K562 (cell line): ENCODE results near the gene ZMYM4.

ENCODE experiments used
- CTCF ChIP-seq, 3 experiments: IDR thresholded peaks in 2 of 3; conservative IDR thresholded peaks in 1 of 3; 2 replicates each; pipeline ENCODE4 v1.5.1; 2011 to 2012; ENCODE audit warnings: low read length in 3 of 3, mild to moderate bottlenecking in 3 of 3, control low read depth in 2 of 3, improper control_type of control experiment in 1 of 3, inconsistent platforms in 1 of 3, low read depth in 1 of 3, mixed read lengths in 1 of 3, moderate library complexity in 1 of 3; ENCODE audit not compliant: insufficient read depth in 2 of 3
- ELK3 ChIP-seq: fragments of 450-650 bp; formaldehyde crosslinking; IDR thresholded peaks from 2 replicates; pipeline ENCODE4 v1.4.0; 2020; ENCODE audit warnings: mild to moderate bottlenecking
- HMGXB4 ChIP-seq: sonication (generic); formaldehyde crosslinking; IDR thresholded peaks from 2 replicates; pipeline ENCODE4 v1.8.1; 2023; ENCODE audit warnings: mild to moderate bottlenecking, missing genetic modification reagents
- JUN ChIP-seq, 2 experiments: sonication (generic) in 1 of 2; formaldehyde crosslinking in 1 of 2; IDR thresholded peaks; 2 replicates each; pipeline versions ENCODE4 v1.6.1 to v1.8.0; 2012 to 2022; ENCODE audit warnings: borderline replicate concordance in 2 of 2, mild to moderate bottlenecking in 2 of 2, improper control_type of control experiment in 1 of 2, low read depth in 1 of 2, low read length in 1 of 2, missing genetic modification reagents in 1 of 2
- MAX ChIP-seq: sonication (generic); formaldehyde crosslinking; IDR thresholded peaks from 2 replicates; pipeline ENCODE4 v1.9.0; 2022; ENCODE audit warnings: mild to moderate bottlenecking, missing genetic modification reagents
- MXI1 ChIP-seq: IDR thresholded peaks from 2 replicates; pipeline ENCODE4 v1.6.1; 2011; ENCODE audit warnings: low read depth, mild to moderate bottlenecking, improper control_type of control experiment, low read length
- POLR2A ChIP-seq: fragments of 450-650 bp; conservative IDR thresholded peaks from 2 replicates; pipeline ENCODE4 v1.6.1; 2016
- POLR2AphosphoS5 ChIP-seq: IDR thresholded peaks from 2 replicates; pipeline ENCODE4 v1.6.1; 2011; ENCODE audit warnings: mild to moderate bottlenecking, low read depth, low read length, moderate library complexity; ENCODE audit not compliant: control insufficient read depth, insufficient read depth
- ZNF274 ChIP-seq: IDR thresholded peaks from 2 replicates; pipeline ENCODE4 v1.6.1; 2011; ENCODE audit warnings: low read depth, mild to moderate bottlenecking, low read length, moderate library complexity, borderline replicate concordance

GRCh38 chr1:35315649-35316048 lies 47.1 kb downstream of the ZMYM4 start:
- TF ChIP-seq HMGXB4 (no peak), POLR2A (no peak), MXI1 (no peak), ZNF274 (no peak), CTCF (IDR thresholded peaks at IDR 0.05 in 2 of 3, conservative IDR thresholded peaks at IDR 0.05 in 1 of 3; ENCODE audit: insufficient read depth in 2 of 3, low read depth in 1 of 3, low read length in 3 of 3) (no peak), JUN (IDR thresholded peaks at IDR 0.05; ENCODE audit: borderline replicate concordance, low read depth, low read length) (no peak), JUN (CRISPR knock-in tag; IDR thresholded peaks at IDR 0.05; ENCODE audit: borderline replicate concordance) (no peak), POLR2AphosphoS5 (no peak), ELK3 (CRISPR knock-in tag) (no peak), MAX (no peak)
